LNCaP clone FGC (cell line): ENCODE data around the gene SAMD7.

Experiments used
- DNase-seq: peaks from one replicate; pipeline ENCODE4 v3.0.0-alpha.2; 2011; ENCODE audit warnings: low read depth
- H3K4me3 ChIP-seq: 2 replicates; pipeline ENCODE4 v1.5.1; 2011; ENCODE audit warnings: mild to moderate bottlenecking, low read depth, low read length, control low read depth
- TF ChIP-seq, protein P1 (sequence below): IDR thresholded peaks from 2 replicates; pipeline ENCODE4 v1.5.1; 2012; ENCODE audit warnings: mild to moderate bottlenecking; ENCODE audit not compliant: control insufficient read depth, insufficient read depth; ENCODE audit errors: extremely low read depth

Gene SAMD7

GRCh38 chr3:169964176-169964575 is 52.8 kb downstream of the SAMD7 start:
- no peak overlapping the region for H3K4me3 ChIP-seq
- no peak for DNase-seq

DNA sequence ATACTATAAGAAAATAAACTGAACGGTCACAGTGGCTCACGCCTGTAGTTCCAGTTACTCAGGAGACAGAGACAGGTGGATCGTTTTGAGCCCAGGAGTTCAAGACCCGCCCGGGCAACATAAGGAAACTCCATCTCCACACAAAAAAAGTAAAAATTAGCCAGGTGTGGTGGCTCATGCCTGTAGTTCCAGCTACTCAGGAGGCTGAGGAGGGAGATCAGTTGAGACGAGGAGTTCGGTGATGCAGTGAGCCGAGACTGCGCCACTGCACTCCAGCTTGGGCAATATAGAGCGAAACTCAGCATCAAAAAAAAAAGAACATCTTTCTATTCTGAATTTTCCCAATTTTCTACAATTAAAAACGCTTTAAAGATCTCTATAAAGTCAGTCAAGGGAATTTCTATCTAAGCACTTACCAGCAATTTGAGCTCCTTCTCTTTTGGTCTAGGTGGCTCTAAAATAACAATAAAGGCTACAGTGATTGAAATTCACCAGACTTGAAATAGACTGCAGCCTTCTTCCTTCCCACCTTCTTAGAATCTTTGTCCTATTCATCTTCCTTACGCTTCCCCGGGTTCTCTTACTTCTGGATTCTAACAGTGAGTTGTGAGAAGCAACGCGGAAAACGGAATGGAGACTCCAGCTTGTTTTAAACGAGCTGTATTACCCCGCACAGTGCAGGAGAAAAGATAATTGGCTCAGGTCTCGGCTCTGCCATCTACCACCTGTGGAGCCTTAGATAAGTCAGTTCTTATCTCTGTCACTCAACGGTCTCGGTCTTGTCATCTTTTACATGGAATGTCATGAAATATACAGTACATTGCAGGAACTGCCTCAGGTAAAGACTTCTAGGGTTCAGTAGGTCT is 54.4 kb downstream of the SAMD7 start:
- H3K4me3 ChIP-seq: peak overlapping the region; percentile 80
- DNase-seq: no peak
- TF ChIP-seq, protein P1, sequence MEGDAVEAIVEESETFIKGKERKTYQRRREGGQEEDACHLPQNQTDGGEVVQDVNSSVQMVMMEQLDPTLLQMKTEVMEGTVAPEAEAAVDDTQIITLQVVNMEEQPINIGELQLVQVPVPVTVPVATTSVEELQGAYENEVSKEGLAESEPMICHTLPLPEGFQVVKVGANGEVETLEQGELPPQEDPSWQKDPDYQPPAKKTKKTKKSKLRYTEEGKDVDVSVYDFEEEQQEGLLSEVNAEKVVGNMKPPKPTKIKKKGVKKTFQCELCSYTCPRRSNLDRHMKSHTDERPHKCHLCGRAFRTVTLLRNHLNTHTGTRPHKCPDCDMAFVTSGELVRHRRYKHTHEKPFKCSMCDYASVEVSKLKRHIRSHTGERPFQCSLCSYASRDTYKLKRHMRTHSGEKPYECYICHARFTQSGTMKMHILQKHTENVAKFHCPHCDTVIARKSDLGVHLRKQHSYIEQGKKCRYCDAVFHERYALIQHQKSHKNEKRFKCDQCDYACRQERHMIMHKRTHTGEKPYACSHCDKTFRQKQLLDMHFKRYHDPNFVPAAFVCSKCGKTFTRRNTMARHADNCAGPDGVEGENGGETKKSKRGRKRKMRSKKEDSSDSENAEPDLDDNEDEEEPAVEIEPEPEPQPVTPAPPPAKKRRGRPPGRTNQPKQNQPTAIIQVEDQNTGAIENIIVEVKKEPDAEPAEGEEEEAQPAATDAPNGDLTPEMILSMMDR: no peak

More at GRCh38 chr3:169964176-169964575, 52.8 kb downstream of the SAMD7 start:
- TF ChIP-seq, protein P1: no peak

DNA sequence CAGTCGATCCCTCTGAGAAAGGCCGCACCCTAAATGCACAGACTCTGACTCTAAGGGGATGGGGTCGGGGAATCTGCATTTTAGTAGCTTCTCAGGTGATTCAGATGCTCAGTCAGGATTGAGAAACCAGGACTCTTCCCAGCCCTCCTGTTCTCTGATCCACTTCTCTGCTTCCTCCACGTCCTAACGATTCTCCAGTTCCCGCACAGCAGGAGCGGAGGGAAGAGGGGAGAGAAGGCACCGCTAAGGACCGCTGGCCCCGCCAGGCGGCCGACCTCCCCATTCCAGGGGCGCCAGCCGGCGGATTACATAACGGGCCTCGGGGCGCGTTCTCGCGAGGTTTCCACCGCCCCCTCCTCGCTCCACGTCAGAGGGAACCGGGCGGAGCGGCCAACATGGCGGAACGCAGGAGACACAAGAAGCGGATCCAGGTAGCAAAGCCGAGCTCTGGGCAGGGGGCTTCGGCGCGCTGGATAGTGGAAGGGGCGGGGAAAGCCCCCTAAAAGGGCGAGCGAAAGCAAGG is 55.1 kb downstream of the SAMD7 start, which contains the start of gene SEC62:
SEC62 (plus strand) TSS at position 380 of the 523 bp plus-strand sequence; CDS start at position 396, 16 bp downstream.
- TF ChIP-seq, protein P1: peak; percentile 61
- peak; percentile 73 for DNase-seq
- H3K4me3 ChIP-seq: peak within 1 kb of the TSS; percentile 80

- TF ChIP-seq, protein P1: no peak
- DNase-seq: no peak
- H3K4me3 ChIP-seq: peak overlapping the region; percentile 80
These were observed 55.9 kb downstream of the SAMD7 start for GRCh38 chr3:169966951-169967915.

DNA sequence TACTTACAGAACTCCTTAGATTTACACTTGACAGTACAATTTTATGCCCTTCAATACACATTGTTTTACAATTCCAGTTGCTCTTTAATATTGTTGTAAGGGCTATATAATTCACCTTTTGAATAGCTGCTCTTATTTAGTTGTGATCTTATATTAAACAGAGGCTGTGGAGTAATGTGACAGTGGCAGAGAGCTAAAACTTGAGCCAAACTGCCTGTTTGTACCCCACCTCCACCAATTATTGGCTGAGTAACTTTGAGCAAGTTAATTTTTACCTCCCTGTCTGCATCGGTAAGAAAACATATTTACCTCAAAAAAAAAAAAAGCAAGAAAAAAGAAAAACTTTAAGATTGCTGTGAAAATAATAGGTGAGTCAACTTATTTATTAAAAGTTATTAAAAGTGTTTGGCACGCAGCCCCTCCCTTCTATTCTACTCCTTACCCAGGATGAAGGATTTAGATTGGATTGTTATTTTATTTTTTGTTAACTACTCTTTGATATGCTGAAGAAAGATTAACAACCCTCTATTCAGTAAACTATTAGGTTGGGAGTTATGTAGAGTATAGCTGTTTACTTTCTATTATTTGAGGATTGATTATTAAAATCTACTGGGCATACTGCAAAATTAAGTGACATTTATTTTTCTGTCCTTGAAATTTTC is 57.0 kb downstream of the SAMD7 start:
- TF ChIP-seq, protein P1: no peak
- DNase-seq: no peak
- no peak overlapping the region for H3K4me3 ChIP-seq

DNA sequence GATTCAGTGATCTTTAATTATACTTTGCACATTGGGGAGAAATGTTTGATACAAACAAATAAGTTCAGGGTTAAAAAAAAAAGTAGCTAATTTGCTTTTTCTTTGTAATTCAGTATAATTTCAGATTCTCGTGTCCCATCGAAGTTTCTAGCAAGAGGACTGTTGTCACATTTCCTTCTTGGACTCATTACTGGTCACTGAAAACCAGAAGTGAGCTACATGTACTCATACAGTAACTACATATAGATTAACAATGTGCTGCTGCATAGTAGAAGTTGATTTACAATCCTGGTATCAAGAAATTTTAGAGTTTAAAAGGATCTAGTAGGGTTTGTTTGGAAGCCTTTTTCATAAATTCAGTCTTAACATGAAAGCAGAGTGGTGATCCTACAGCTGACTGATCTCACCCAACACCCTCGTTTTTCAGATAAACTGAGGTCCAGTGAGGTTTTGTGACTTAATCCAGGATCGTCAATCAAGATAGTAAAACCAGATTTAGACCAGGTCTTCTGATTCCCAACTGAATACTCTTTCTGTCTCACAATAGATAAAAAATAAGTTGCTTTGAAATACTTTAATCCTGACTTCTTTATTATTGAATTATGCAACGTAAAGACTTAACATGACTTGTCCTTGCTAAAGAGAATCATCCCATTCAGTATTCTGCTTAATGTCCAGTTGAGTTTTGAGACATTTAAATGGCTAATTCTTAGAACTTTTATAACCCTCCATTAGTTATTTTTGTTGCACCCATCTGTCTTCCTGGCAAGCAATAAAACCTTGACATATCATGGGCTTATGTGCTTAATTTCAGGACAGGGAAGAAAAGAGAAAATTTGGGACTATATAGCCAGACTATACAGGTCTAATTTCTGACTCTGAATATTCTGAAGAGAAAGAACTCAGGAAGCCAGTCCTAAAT is 58.1 kb downstream of the SAMD7 start:
- TF ChIP-seq, protein P1: no peak

More for the DNA sequence above, 58.1 kb downstream of the SAMD7 start:
- no peak for DNase-seq
- H3K4me3 ChIP-seq: no peak overlapping the region
